ENCODE data around the gene SPOP.
"Not testable (repeated sequence)": the region's sequence is repeated elsewhere in the genome, so short reads cannot be mapped to it uniquely, and the experiment has no call there.

SPOP gene

GRCh38 chr17:49674507-49674906 is 3.4 kb downstream of the SPOP start:
- TF ChIP-seq CTCF (IDR thresholded peaks at IDR 0.05; ENCODE audit: poor library complexity, severe bottlenecking), result no peak

GRCh38 chr17:49673679-49674078 is 4.2 kb downstream of the SPOP start:
- not testable (repeated sequence) for ATAC-seq (ENCODE audit: low read depth); H3K4me3 ChIP-seq (ENCODE audit: severe bottlenecking); H3K27me3 ChIP-seq (ENCODE audit: insufficient read depth, poor library complexity, severe bottlenecking); DNase-seq (ENCODE audit: low spot score); H3K27ac ChIP-seq (ENCODE audit: poor library complexity, severe bottlenecking); H3K9me3 ChIP-seq (ENCODE audit: severe bottlenecking)
- peaks cover 23% of the 10 kb centered on the region for H3K36me3 ChIP-seq (ENCODE audit: low read depth)
- peaks cover 14% of the 10 kb centered on the region for H3K4me1 ChIP-seq (ENCODE audit: insufficient read depth, poor library complexity, severe bottlenecking)

More at GRCh38 chr17:49674507-49674906, 3.4 kb downstream of the SPOP start:
- H3K4me3 ChIP-seq (ENCODE audit: severe bottlenecking), result no peak overlapping the region
- peaks cover 14% of the 10 kb centered on the region for H3K4me1 ChIP-seq (ENCODE audit: insufficient read depth, poor library complexity, severe bottlenecking)
- DNase-seq (ENCODE audit: low spot score) (no peak), ATAC-seq (ENCODE audit: low read depth) (no peak)
- H3K27me3 ChIP-seq (ENCODE audit: insufficient read depth, poor library complexity, severe bottlenecking), result no peaks in the 10 kb centered on the region
- no peaks in the 10 kb centered on the region for H3K9me3 ChIP-seq (ENCODE audit: severe bottlenecking)
- no peak overlapping the region for H3K27ac ChIP-seq (ENCODE audit: poor library complexity, severe bottlenecking)
- H3K36me3 ChIP-seq (ENCODE audit: low read depth), result peaks cover 23% of the 10 kb centered on the region

GRCh38 chr17:49670641-49671040 is 7.3 kb downstream of the SPOP start:
- no peak for TF ChIP-seq CTCF (IDR thresholded peaks at IDR 0.05; ENCODE audit: poor library complexity, severe bottlenecking)

GRCh38 chr17:49670002-49670401 is 7.9 kb downstream of the SPOP start:
- no peak for DNase-seq (ENCODE audit: low spot score)
- no peak for TF ChIP-seq CTCF (IDR thresholded peaks at IDR 0.05; ENCODE audit: poor library complexity, severe bottlenecking)

More at GRCh38 chr17:49670641-49671040, 7.3 kb downstream of the SPOP start:
- Histone ChIP-seq H3K9me3 (ENCODE audit: severe bottlenecking) (no peaks in the 10 kb centered on the region), H3K36me3 (ENCODE audit: low read depth) (peaks cover 31% of the 10 kb centered on the region), H3K27ac (ENCODE audit: poor library complexity, severe bottlenecking) (no peak overlapping the region), H3K4me1 (ENCODE audit: insufficient read depth, poor library complexity, severe bottlenecking) (no peaks in the 10 kb centered on the region), H3K4me3 (ENCODE audit: severe bottlenecking) (no peak overlapping the region), H3K27me3 (ENCODE audit: insufficient read depth, poor library complexity, severe bottlenecking) (no peaks in the 10 kb centered on the region)
- ATAC-seq (ENCODE audit: low read depth) (no peak), DNase-seq (ENCODE audit: low spot score) (no peak)

GRCh38 chr17:49667854-49668253 is 10.0 kb downstream of the SPOP start:
- TF ChIP-seq CTCF (IDR thresholded peaks at IDR 0.05; ENCODE audit: poor library complexity, severe bottlenecking), result no peak
- no peak for ATAC-seq (ENCODE audit: low read depth)
- H3K4me3 ChIP-seq (ENCODE audit: severe bottlenecking), result no peak overlapping the region

More at GRCh38 chr17:49670002-49670401, 7.9 kb downstream of the SPOP start:
- no peak overlapping the region for H3K27ac ChIP-seq (ENCODE audit: poor library complexity, severe bottlenecking)
- H3K9me3 ChIP-seq (ENCODE audit: severe bottlenecking), result no peaks in the 10 kb centered on the region
- no peak for ATAC-seq (ENCODE audit: low read depth)
- peaks cover 30% of the 10 kb centered on the region for H3K36me3 ChIP-seq (ENCODE audit: low read depth)
- H3K4me1 ChIP-seq (ENCODE audit: insufficient read depth, poor library complexity, severe bottlenecking), result no peaks in the 10 kb centered on the region
- H3K27me3 ChIP-seq (ENCODE audit: insufficient read depth, poor library complexity, severe bottlenecking), result no peaks in the 10 kb centered on the region
- H3K4me3 ChIP-seq (ENCODE audit: severe bottlenecking), result no peak overlapping the region

More at GRCh38 chr17:49667854-49668253, 10.0 kb downstream of the SPOP start:
- Histone ChIP-seq H3K9me3 (ENCODE audit: severe bottlenecking) (no peaks in the 10 kb centered on the region), H3K27me3 (ENCODE audit: insufficient read depth, poor library complexity, severe bottlenecking) (no peaks in the 10 kb centered on the region), H3K36me3 (ENCODE audit: low read depth) (peaks cover 24% of the 10 kb centered on the region), H3K4me1 (ENCODE audit: insufficient read depth, poor library complexity, severe bottlenecking) (no peaks in the 10 kb centered on the region), H3K27ac (ENCODE audit: poor library complexity, severe bottlenecking) (no peak overlapping the region)
- no peak for DNase-seq (ENCODE audit: low spot score)

All from RWPE2 (cell line).